Aorta (tissue), 5 donors: Measurements from ENCODE around the gene TUB. TPM values are rescaled to one million over a fixed set of nuclear protein-coding genes. Genes with fewer than 3 reads are reported as not detected.

Source experiments
- ATAC-seq: fragments of 200-7000 bp; cut with Tn5 transposase; one replicate; pipeline ENCODE4 v1.9.1; 2022; ENCODE audit warnings: moderate library complexity; ENCODE audit not compliant: low FRiP score
- DNase-seq, 2 donors: peaks; one replicate each; pipeline ENCODE4 v3.0.0-alpha.2; 2020
- H3K27ac ChIP-seq, 2 donors: one replicate each; pipeline ENCODE4 v1.5.1; 2013; ENCODE audit warnings: low read length in 2 of 2, mild to moderate bottlenecking in 2 of 2, moderate library complexity in 2 of 2, control low read depth in 1 of 2, inconsistent platforms in 1 of 2, low read depth in 1 of 2
- H3K27me3 ChIP-seq, 2 donors: one replicate each; pipeline ENCODE4 v1.6.1; 2013; ENCODE audit warnings: control low read depth in 1 of 2, low read length in 1 of 2, mild to moderate bottlenecking in 1 of 2, moderate library complexity in 1 of 2; ENCODE audit not compliant: insufficient read depth in 2 of 2, control insufficient read depth in 1 of 2
- H3K36me3 ChIP-seq, 2 donors: one replicate each; pipeline ENCODE4 v1.6.1; 2013; ENCODE audit warnings: control low read depth in 1 of 2, low read length in 1 of 2, mild to moderate bottlenecking in 1 of 2; ENCODE audit not compliant: insufficient read depth in 2 of 2, control insufficient read depth in 1 of 2
- H3K4me1 ChIP-seq, 2 donors: one replicate each; pipeline ENCODE4 v1.6.1; 2013; ENCODE audit warnings: low read length in 2 of 2, control low read depth in 1 of 2, mild to moderate bottlenecking in 1 of 2, moderate library complexity in 1 of 2; ENCODE audit not compliant: insufficient read depth in 2 of 2, control insufficient read depth in 1 of 2
- H3K4me3 ChIP-seq, 2 donors: one replicate each; pipeline ENCODE4 v1.5.1; 2013; ENCODE audit warnings: low read length in 2 of 2, control low read depth in 1 of 2, mild to moderate bottlenecking in 1 of 2
- H3K9me3 ChIP-seq: one replicate; pipeline ENCODE4 v1.6.1; 2013; ENCODE audit warnings: mild to moderate bottlenecking, low read length; ENCODE audit not compliant: control insufficient read depth
- WGBS, 2 donors: extraction: QIAGEN DNeasy Blood & Tissue Kit; methylation state at CpG; one replicate each; pipeline ENCODE4 v1.1.7; 2013; 5-methylcytosine and 5-hydroxymethylcytosine counted together
- intact Hi-C, 2 donors: fragments of 100-400 bp; cut with DNase I; formaldehyde crosslinking; loops; one replicate each; pipeline versions ENCODE4 v1.14.2 to v1.15.0; 2022
- polyA plus RNA-seq, 2 donors: library from polyadenylated mRNA; stranded (reverse); fragments of 200-250 nt; gene quantifications; one replicate each; pipeline ENCODE4 v1.2.3, GENCODE V29; 2013
- total RNA-seq, 2 donors: library from RNA; stranded (reverse); fragmentation: NEBNext Ultra II Directional; extraction: Animal tissue kit (Norgen Biotek cat#: 25700); gene quantifications; one replicate each; pipeline ENCODE4 v1.2.1, GENCODE V29; 2021
- donor health status: healthy with polysubstance abuse.
- donor health status: Bipolar disorder and iron deficiency.
- donor health status: DM: no; HTN: no; CAD: no.
- donor health status: DM: no; HTN: no; CAD: no.
- donor health status: DM: yes; HTN: yes; CAD: no.

The TUB gene
- total and polyA plus RNA-seq, 4 donors: 1.5 to 12.9 (median 5.0) TPM

DNA sequence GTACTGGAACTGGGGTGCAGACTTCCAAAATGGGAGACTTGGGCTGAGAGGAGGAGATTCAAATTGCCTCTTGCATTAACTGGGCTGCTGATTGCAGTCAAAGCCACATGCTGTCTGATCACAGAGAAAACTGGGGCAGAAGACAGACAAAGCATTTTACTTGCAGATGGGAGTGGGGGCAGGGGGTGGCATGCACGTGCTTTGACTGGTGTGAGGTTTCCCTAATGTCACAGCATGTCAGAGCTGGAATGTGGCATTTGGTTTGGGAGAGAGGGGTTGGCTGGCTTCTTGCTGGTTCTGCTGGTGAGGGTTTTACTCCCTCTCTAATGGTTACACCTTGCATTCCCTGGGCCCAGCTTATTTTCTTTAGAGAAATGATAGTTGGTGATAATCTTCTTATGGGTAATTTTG lies 2.9 kb downstream of the TUB start:
- intact Hi-C loops: loop anchor here in 1 of 2 donors (10.0 kb wide), 1 partner anchor 179 kb away; no protein-coding TSS in a partner anchor
- 43 to 46% methylated on average over 1 of the region's 1 CpG for WGBS, 2 donors

DNA sequence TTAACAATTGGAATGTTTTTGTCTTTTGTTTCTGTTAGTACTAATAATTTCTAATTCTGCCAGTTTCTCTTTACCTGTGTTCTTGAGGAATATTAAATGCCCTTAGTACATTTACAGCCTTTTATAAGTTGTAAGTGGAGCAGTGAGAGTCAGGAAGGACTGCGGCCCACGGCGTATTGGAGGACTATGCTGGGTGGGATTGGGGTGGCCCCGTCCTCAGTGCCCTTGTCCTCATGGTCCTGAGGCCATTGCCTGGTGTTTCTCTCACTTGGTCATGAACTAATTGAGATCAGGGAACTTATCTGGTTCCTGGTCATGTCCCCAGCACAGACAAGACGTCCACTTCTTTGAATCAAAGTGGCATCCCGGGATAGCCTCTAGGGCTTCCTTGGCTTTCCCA lies 3.3 kb downstream of the TUB start:
- Histone ChIP-seq H3K27me3 (no peaks in the 10 kb centered on the region), H3K27ac (no peak overlapping the region), H3K9me3 (no peaks in the 10 kb centered on the region), H3K4me1 (no peaks in the 10 kb centered on the region), H3K36me3 (no peaks in the 10 kb centered on the region), H3K4me3 (no peak overlapping the region)
- WGBS, 2 donors: 89 to 97% methylated on average over 6 of the region's 6 CpGs
- DNase-seq (peak in 1 of 2 donors; percentile 51), ATAC-seq (no peak)
- intact Hi-C loops: loop anchor here in 1 of 2 donors (10.0 kb wide), 1 partner anchor 180 kb away; no protein-coding TSS in a partner anchor

More for the DNA sequence above, 2.9 kb downstream of the TUB start:
- Histone ChIP-seq H3K9me3 (no peaks in the 10 kb centered on the region), H3K27ac (no peak overlapping the region), H3K27me3 (no peaks in the 10 kb centered on the region), H3K36me3 (no peaks in the 10 kb centered on the region), H3K4me1 (no peaks in the 10 kb centered on the region), H3K4me3 (no peak overlapping the region)
- no peak for DNase-seq
- ATAC-seq: no peak

DNA sequence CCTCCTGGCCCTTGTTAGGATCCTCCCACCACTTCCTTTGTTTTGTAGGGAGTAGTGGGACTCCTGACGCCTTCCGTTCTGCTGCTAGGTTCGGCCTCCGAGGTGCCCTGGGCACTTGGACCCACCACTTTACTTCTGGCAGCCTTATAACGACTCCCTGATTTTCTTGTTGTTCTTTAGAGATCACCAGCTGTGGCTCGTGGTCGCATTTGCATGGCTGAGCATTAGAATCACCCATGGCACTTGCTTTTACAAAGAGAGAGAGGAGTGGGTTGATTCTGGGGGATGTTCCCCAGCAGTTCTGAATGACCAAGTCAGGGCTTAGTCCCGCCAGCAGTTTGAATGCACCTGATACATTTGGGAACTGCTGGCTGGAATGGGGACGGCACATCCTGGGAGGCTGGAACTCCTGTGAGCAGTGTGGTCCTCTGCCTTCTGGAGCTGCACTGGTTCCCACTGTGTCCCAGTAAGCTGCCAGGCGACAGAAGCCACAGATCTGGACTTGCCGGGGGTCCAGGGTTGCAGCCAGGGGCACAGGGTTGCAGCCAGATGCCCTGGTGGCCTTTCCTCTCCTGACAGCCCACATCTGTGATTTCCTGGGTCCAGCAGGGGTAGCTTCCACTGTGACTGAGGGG lies 4.1 kb downstream of the TUB start:
- Histone ChIP-seq H3K4me1 (no peaks in the 10 kb centered on the region), H3K4me3 (no peak overlapping the region), H3K27me3 (no peaks in the 10 kb centered on the region), H3K36me3 (no peaks in the 10 kb centered on the region), H3K27ac (no peak overlapping the region), H3K9me3 (no peaks in the 10 kb centered on the region)
- DNase-seq (peak in 1 of 2 donors; percentile 44), ATAC-seq (no peak)
- intact Hi-C loops: loop anchor here in 1 of 2 donors (10.0 kb wide), 1 partner anchor 180 kb away; no protein-coding TSS in a partner anchor
- 87 to 89% methylated on average over 11 of the region's 11 CpGs for WGBS, 2 donors

DNA sequence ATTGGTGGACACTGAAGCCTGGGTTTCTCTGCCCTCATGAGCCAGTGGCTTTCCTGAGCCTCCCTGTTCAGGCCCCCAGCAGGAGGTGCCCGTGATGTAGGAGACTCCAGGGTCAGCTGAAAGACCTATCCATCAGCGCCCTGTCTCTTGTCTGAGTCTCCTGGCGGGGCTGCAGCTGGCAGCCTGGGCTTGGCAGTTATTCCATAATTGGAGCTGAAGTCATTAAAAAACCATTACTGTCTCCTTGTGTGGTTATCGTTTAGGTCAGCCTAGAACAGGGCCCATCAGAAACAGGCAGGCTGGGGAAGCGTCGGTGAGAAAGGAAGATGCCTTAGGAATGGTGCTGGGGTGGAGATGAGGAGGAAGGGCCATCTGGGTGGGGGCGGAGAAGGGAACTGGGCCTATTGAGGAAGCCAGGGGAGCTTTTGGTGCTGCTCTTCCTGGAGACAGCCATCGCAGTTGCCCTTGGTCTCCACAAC lies 5.0 kb downstream of the TUB start:
- Histone ChIP-seq H3K9me3 (no peaks in the 10 kb centered on the region), H3K4me3 (no peak overlapping the region), H3K27me3 (no peaks in the 10 kb centered on the region), H3K36me3 (no peaks in the 10 kb centered on the region), H3K27ac (no peak overlapping the region), H3K4me1 (no peaks in the 10 kb centered on the region)
- DNase-seq (peak in 1 of 2 donors; percentile 40), ATAC-seq (no peak)
- 47 to 51% methylated on average over 8 of the region's 8 CpGs for WGBS, 2 donors
- intact Hi-C loops: loop anchor here in 1 of 2 donors (10.0 kb wide), 1 partner anchor 181 kb away; no protein-coding TSS in a partner anchor

DNA sequence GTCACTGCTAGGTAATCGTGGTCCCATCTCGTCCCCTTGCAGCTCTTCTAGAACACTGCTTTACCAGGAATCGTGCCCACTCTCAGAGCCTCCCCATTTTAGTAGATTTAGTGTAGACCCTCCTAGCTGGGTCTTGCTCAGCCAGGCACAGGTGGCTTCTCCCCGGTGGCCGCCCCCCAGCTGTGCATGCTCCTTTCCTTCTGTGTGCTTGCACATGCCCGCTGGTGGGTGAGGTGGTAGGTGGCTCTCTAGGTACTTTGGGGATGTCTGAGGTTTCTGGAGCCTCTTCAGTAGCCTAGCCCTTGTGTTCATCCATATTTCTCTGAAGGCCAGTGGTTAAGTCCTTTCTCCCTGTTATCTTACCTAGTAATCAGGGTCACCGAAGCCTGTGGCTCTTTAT lies 5.6 kb downstream of the TUB start:
- WGBS, 2 donors: 85 to 90% methylated on average over 7 of the region's 7 CpGs
- Histone ChIP-seq H3K27me3 (no peaks in the 10 kb centered on the region), H3K36me3 (no peaks in the 10 kb centered on the region), H3K27ac (no peak overlapping the region), H3K9me3 (no peaks in the 10 kb centered on the region), H3K4me3 (no peak overlapping the region), H3K4me1 (no peaks in the 10 kb centered on the region)
- intact Hi-C loops: loop anchor here in 1 of 2 donors (10.0 kb wide), 1 partner anchor 182 kb away; no protein-coding TSS in a partner anchor
- ATAC-seq: no peak
- DNase-seq: peak in 1 of 2 donors; percentile 57

DNA sequence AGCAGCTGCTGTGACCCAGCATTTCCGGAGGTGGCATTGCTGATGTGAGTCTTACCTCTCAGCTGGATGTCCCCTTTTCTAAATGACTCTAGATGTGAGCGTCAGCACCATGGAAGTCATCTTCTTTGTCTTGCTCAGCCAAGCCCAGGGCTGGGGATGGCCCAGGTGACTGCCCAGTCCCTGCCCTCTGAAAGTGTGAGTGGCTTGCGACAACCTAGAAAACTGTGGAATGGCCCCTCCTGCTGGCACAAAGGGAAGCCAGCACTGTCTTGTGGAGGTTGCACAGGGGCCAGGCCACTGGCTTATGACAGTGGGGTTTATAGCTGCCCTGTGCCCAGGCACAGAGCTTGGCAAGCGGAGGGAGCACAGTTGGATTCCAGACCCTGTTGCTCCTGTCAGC lies 6.2 kb downstream of the TUB start:
- Histone ChIP-seq H3K4me1 (no peaks in the 10 kb centered on the region), H3K4me3 (no peak overlapping the region), H3K27ac (no peak overlapping the region), H3K36me3 (no peaks in the 10 kb centered on the region), H3K9me3 (no peaks in the 10 kb centered on the region), H3K27me3 (no peaks in the 10 kb centered on the region)
- 91 to 94% methylated on average over 4 of the region's 4 CpGs for WGBS, 2 donors
- intact Hi-C loops: loop anchor here in 1 of 2 donors (10.0 kb wide), 1 partner anchor 182 kb away; no protein-coding TSS in a partner anchor
- ATAC-seq (no peak), DNase-seq (peak in 1 of 2 donors; percentile 23)

DNA sequence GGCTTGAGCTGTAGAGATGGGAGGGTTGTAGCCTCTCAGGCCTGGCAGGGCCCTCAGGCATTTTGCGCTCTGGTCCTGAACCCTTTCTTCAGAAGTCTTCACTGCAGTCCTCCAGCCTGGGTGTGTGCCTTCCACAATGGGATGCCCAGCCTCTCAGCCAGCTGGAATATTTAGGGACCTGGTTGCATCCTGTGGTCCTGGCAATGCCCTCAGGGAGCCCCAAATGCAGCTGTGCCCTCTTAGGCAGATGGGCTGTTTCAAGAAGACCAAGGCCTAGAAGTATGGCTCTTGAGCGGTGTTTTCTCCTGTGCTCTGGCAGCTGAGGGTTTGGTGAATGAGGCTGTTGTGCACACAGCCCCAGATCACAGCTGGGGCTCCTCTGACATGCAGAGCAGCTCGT lies 6.7 kb downstream of the TUB start:
- Histone ChIP-seq H3K27ac (no peak overlapping the region), H3K36me3 (no peaks in the 10 kb centered on the region), H3K9me3 (no peaks in the 10 kb centered on the region), H3K4me1 (no peaks in the 10 kb centered on the region), H3K27me3 (no peaks in the 10 kb centered on the region), H3K4me3 (no peak overlapping the region)
- no peak for ATAC-seq
- DNase-seq: no peak
- 84 to 88% methylated on average over 3 of the region's 3 CpGs for WGBS, 2 donors
- intact Hi-C loops: loop anchor here in 1 of 2 donors (10.0 kb wide), 1 partner anchor 183 kb away; no protein-coding TSS in a partner anchor

DNA sequence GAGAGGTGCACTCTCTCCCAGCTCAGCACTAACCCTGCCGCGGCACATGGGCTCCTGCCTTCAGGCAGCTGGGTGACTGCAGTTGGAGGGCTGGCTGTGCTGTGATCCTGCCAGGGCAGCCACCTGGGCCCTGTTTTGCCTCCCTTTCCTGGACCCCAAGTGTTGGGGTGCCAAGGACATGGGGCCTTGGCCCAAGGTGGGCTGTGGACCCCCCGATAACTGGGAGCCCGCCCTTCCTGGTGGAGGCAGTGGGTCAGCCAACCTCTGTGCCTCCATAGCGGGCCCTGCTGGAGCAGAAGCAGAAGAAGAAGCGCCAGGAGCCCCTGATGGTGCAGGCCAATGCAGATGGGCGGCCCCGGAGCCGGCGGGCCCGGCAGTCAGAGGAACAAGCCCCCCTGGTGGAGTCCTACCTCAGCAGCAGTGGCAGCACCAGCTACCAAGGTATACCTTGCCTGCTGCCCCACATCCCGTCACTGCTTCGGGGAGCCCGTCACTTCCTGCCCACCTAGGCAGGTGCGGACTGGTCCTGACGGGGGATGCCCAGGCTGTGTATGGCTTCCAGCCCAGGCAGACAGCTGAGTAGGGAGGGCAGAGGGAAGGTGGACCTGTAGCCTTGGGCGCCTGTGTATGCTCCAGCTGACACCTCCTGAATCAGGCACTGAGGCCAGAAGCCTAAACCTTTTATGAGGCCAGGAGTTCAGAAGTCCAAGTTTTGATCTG lies 8.9 kb downstream of the TUB start:
- H3K4me3 ChIP-seq: no peak overlapping the region
- H3K27ac ChIP-seq: no peak overlapping the region
- WGBS, 2 donors: 87 to 88% methylated on average over 15 to 17 of the region's 17 CpGs
- DNase-seq (no peak), ATAC-seq (no peak)
- H3K36me3 ChIP-seq: no peaks in the 10 kb centered on the region
- H3K9me3 ChIP-seq: no peaks in the 10 kb centered on the region
- no peaks in the 10 kb centered on the region for H3K27me3 ChIP-seq
- intact Hi-C loops: loop anchor here (10.0 kb wide), 2 partner anchors 185 to 195 kb away; no protein-coding TSS in a partner anchor
- H3K4me1 ChIP-seq: no peaks in the 10 kb centered on the region
